Spleen (tissue), 7 donors: ENCODE data around the gene RYR2.

ENCODE experiments used
- CTCF ChIP-seq, 11 experiments: fragments of 200-600 bp in 7 of 11; fragments of 450-650 bp in 4 of 11; sonication (generic) in 4 of 11; IDR thresholded peaks in 8 of 11; conservative IDR thresholded peaks in 3 of 11; 1 replicate in 7 of 11; 2 replicates in 4 of 11; pipeline versions ENCODE4 v1.4.0 to v1.8.0; 2016 to 2021; ENCODE audit warnings: antibody characterized with exemption in 11 of 11, inconsistent platforms in 4 of 11, mild to moderate bottlenecking in 1 of 11
- POLR2A ChIP-seq, 3 donors: fragments of 450-650 bp; IDR thresholded peaks; one replicate each; pipeline ENCODE4 v1.5.1; 2017; ENCODE audit warnings: antibody characterized with exemption in 3 of 3, mild to moderate bottlenecking in 1 of 3
- donor health status: DM: no; HTN: no; CAD: no; lungs with moderate emphysema.
- donor health status: DM: no; HTN: no; CAD: no.
- donor health status: DM: no; HTN: no; CAD: no.

- TF ChIP-seq CTCF (IDR thresholded peaks at IDR 0.05 in 8 of 11, conservative IDR thresholded peaks at IDR 0.05 in 3 of 11): no peak
- TF ChIP-seq POLR2A (IDR thresholded peaks at IDR 0.05): no peak
These were observed 532.6 kb downstream of the RYR2 start for GRCh38 chr1:237574536-237574935.
